OCI-LY3 (cell line): ENCODE measurements around the gene ARHGAP6.
"Not testable (repeated sequence)": the region's sequence is repeated elsewhere in the genome, so short reads cannot be mapped to it uniquely, and the experiment has no call there.

Experiments
- H2AFZ ChIP-seq: fragments of 200-600, 300-600 bp; shearing (Covaris generic); 2 replicates; pipeline ENCODE4 v1.6.0; 2014; ENCODE audit warnings: antibody characterized with exemption, low read depth, low read length
- H3K27ac ChIP-seq: fragments of 200-600, 300-600 bp; sonication (generic); 2 replicates; pipeline ENCODE4 v1.5.1; 2014; ENCODE audit warnings: mild to moderate bottlenecking, low read length, moderate library complexity, mixed read lengths
- H3K27me3 ChIP-seq: fragments of 200-600, 300-600 bp; sonication (generic); 2 replicates; pipeline ENCODE4 v1.6.1; 2014; ENCODE audit warnings: low read depth, low read length, mixed read lengths
- H3K36me3 ChIP-seq: fragments of 200-600, 300-600 bp; sonication (generic); replicated peaks from 2 replicates; pipeline ENCODE3; 2014; ENCODE audit warnings: low read depth, low read length, mixed read lengths
- H3K4me1 ChIP-seq: fragments of 300-600, 200-600 bp; sonication (generic); 2 replicates; pipeline ENCODE4 v1.6.1; 2014; ENCODE audit warnings: low read length, mixed read lengths
- H3K4me2 ChIP-seq: fragments of 200-600, 300-600 bp; sonication (generic); 2 replicates; pipeline ENCODE4 v1.6.1; 2014; ENCODE audit warnings: low read length, mixed read lengths
- H3K4me3 ChIP-seq: fragments of 300-600, 200-600 bp; sonication (generic); 2 replicates; pipeline ENCODE4 v1.5.1; 2014; ENCODE audit warnings: antibody characterized with exemption, mild to moderate bottlenecking, low read length, moderate library complexity
- H3K79me2 ChIP-seq: fragments of 300-600, 200-600 bp; shearing (Covaris generic); 2 replicates; pipeline ENCODE4 v1.6.1; 2014; ENCODE audit warnings: mild to moderate bottlenecking, low read length, mixed read lengths
- H3K9ac ChIP-seq: fragments of 300-600, 200-600 bp; shearing (Covaris generic); 2 replicates; pipeline ENCODE4 v1.6.0; 2014; ENCODE audit warnings: mild to moderate bottlenecking, low read length, moderate library complexity
- H3K9me3 ChIP-seq: fragments of 200-600, 300-600 bp; shearing (Covaris generic); 2 replicates; pipeline ENCODE4 v1.6.1; 2014; ENCODE audit warnings: low read length, mixed read lengths; ENCODE audit not compliant: insufficient read depth
- H4K20me1 ChIP-seq: fragments of 200-600, 300-600 bp; sonication (generic); 2 replicates; pipeline ENCODE4 v1.6.1; 2016; ENCODE audit warnings: low read length, mixed read lengths; ENCODE audit not compliant: insufficient read depth
- EZH2phosphoT487 ChIP-seq: fragments of 200-600 bp; shearing (Covaris generic); IDR thresholded peaks from 2 replicates; pipeline ENCODE4 v1.6.1; 2018; ENCODE audit warnings: antibody characterized with exemption, mixed run types, low read depth
- TF ChIP-seq, protein P1 (sequence below): fragments of 200-600, 300-600 bp; sonication (generic); IDR thresholded peaks from 2 replicates; pipeline ENCODE4 v1.5.1; 2014; ENCODE audit warnings: antibody characterized with exemption, low read length, low read depth

Gene ARHGAP6

DNA sequence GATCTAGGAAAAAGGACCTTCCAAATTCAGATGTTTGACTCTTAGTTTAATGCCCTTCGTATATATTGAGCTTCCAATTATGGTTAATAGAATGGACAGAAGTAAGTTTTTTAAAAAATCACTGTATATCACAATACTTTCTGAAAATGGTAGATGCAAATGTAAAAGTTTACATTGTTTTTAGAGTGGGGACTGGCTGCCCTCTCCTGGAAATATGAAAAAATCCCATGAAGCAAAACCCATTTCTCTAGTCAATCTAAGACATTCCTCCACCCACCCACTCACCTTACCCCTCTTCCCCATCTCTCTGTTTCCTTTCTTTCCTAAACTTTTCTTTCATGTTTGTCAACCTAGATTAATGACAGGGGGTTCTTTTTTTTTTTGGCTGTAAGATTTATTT lies 134.5 kb downstream of the ARHGAP6 start:
- H3K4me1 ChIP-seq: peaks cover 13% of the 10 kb centered on the region
- no peaks in the 10 kb centered on the region for H3K36me3 ChIP-seq
- H4K20me1 ChIP-seq: no peaks in the 10 kb centered on the region
- TF ChIP-seq, protein P1, sequence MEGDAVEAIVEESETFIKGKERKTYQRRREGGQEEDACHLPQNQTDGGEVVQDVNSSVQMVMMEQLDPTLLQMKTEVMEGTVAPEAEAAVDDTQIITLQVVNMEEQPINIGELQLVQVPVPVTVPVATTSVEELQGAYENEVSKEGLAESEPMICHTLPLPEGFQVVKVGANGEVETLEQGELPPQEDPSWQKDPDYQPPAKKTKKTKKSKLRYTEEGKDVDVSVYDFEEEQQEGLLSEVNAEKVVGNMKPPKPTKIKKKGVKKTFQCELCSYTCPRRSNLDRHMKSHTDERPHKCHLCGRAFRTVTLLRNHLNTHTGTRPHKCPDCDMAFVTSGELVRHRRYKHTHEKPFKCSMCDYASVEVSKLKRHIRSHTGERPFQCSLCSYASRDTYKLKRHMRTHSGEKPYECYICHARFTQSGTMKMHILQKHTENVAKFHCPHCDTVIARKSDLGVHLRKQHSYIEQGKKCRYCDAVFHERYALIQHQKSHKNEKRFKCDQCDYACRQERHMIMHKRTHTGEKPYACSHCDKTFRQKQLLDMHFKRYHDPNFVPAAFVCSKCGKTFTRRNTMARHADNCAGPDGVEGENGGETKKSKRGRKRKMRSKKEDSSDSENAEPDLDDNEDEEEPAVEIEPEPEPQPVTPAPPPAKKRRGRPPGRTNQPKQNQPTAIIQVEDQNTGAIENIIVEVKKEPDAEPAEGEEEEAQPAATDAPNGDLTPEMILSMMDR: peak; percentile 32
- TF ChIP-seq EZH2phosphoT487: no peak
- no peak overlapping the region for H3K27ac ChIP-seq
- no peaks in the 10 kb centered on the region for H3K9me3 ChIP-seq
- H3K4me2 ChIP-seq: no peak overlapping the region
- H3K9ac ChIP-seq: no peak overlapping the region
- no peaks in the 10 kb centered on the region for H3K79me2 ChIP-seq
- no peaks in the 10 kb centered on the region for H3K27me3 ChIP-seq
- no peak overlapping the region for H3K4me3 ChIP-seq
- H2AFZ ChIP-seq: no peak overlapping the region

DNA sequence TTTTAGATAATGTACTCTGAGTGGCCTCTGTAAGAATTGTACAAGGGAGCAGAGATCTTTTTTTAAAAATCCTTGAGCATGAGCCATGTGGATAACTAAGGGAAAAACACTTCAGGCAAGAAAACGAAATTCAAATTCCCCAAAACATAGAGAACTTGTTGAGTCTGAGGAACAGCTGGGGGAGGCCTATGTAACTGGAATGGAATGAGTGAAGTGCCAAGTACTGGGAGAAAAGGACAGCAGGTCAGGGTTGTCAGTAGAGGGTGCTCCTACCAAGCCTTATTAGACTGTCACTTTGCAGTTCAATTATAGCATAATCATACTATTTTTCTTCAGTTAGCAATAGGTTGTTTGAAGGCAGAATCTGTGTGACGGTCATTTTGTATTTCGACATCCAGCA lies 135.1 kb downstream of the ARHGAP6 start:
- Histone ChIP-seq H4K20me1 (no peaks in the 10 kb centered on the region), H3K27me3 (no peaks in the 10 kb centered on the region), H3K4me3 (no peak overlapping the region), H3K4me2 (no peak overlapping the region), H2AFZ (no peak overlapping the region), H3K4me1 (peaks cover 13% of the 10 kb centered on the region), H3K79me2 (no peaks in the 10 kb centered on the region), H3K9ac (no peak overlapping the region), H3K36me3 (no peaks in the 10 kb centered on the region), H3K9me3 (no peaks in the 10 kb centered on the region), H3K27ac (no peak overlapping the region)
- TF ChIP-seq, protein P1: 0 out of 2 replicates have a peak, but pooled peaks have one; percentile 6
- TF ChIP-seq EZH2phosphoT487: no peak

DNA sequence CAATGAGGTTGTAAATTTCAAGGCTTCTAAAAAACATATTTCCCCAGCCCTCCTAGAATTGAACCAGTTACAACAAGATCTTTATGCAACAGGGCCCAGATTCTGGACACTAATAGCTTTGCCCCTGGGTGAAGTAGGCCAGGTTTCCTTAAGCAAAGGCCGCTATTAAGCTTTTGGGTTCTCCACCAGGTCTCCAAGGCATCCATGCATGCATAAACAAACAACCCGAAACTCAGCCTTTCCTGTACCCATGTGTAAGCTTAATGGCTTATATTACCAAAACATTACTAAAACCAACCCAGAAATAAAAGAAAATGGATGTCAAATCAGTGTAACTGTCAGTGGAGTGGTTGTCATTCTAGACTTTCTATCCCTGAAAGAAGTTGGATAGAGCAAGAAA lies 137.1 kb downstream of the ARHGAP6 start:
- H3K4me2 ChIP-seq: no peak overlapping the region
- H3K9ac ChIP-seq: no peak overlapping the region
- H2AFZ ChIP-seq: no peak overlapping the region
- no peak overlapping the region for H3K4me3 ChIP-seq
- no peaks in the 10 kb centered on the region for H3K27me3 ChIP-seq
- H3K27ac ChIP-seq: no peak overlapping the region
- no peak for TF ChIP-seq EZH2phosphoT487
- TF ChIP-seq, protein P1: no peak
- H3K79me2 ChIP-seq: no peaks in the 10 kb centered on the region
- H3K4me1 ChIP-seq: peaks cover 11% of the 10 kb centered on the region
- H3K9me3 ChIP-seq: no peaks in the 10 kb centered on the region
- H4K20me1 ChIP-seq: no peaks in the 10 kb centered on the region
- no peaks in the 10 kb centered on the region for H3K36me3 ChIP-seq

DNA sequence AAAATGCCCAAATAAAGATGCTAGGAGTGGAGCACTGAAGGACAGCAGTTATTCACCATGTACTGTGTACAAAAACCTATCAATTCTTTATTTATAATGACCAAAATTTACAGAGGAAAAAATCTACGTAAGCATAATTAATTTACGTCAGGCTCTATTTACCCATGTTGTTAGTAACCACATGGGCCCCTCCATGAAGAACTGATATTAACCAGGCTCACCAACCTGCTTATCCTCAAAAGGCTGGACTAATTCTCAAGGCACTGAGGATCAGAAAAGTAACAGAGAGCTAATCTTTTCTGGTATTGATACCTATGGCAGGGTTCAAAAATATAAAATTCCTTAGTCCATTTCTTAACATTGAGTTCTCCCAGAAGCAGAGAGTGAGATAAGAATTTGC lies 140.0 kb downstream of the ARHGAP6 start:
- Histone ChIP-seq H3K36me3 (no peaks in the 10 kb centered on the region), H3K4me1 (peaks cover 4% of the 10 kb centered on the region), H2AFZ (no peak overlapping the region), H4K20me1 (no peaks in the 10 kb centered on the region), H3K27me3 (no peaks in the 10 kb centered on the region), H3K4me3 (no peak overlapping the region), H3K79me2 (no peaks in the 10 kb centered on the region), H3K4me2 (no peak overlapping the region), H3K27ac (no peak overlapping the region), H3K9me3 (no peaks in the 10 kb centered on the region), H3K9ac (no peak overlapping the region)
- TF ChIP-seq EZH2phosphoT487: no peak
- TF ChIP-seq, protein P1: no peak

DNA sequence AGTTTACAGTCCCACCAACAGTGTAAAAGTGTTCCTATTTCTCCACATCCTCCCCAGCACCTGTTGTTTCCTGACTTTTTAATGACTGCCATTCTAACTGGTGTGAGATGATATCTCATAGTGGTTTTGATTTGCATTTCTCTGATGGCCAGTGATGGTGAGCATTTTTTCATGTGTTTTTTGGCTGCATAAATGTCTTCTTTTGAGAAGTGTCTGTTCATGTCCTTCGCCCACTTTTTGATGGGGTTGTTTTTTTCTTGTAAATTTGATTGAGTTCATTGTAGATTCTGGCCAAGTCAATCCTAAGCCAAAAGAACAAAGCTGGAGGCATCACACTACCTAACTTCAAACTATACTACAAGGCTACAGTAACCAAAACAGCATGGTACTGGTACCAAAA lies 146.5 kb downstream of the ARHGAP6 start:
- H3K4me1 ChIP-seq, H3K4me2 ChIP-seq, H3K9ac ChIP-seq, H3K4me3 ChIP-seq, H3K9me3 ChIP-seq, H4K20me1 ChIP-seq, H3K36me3 ChIP-seq, H3K79me2 ChIP-seq, H2AFZ ChIP-seq, H3K27me3 ChIP-seq, H3K27ac ChIP-seq: not testable (repeated sequence)
